ENCODE results near the gene ARFGAP1. TPM values are rescaled to one million over a fixed set of nuclear protein-coding genes. Genes with fewer than 3 reads are reported as not detected.

ARFGAP1 gene
- total RNA-seq, 1 donor from 2014 or later: 96.3 TPM

DNA sequence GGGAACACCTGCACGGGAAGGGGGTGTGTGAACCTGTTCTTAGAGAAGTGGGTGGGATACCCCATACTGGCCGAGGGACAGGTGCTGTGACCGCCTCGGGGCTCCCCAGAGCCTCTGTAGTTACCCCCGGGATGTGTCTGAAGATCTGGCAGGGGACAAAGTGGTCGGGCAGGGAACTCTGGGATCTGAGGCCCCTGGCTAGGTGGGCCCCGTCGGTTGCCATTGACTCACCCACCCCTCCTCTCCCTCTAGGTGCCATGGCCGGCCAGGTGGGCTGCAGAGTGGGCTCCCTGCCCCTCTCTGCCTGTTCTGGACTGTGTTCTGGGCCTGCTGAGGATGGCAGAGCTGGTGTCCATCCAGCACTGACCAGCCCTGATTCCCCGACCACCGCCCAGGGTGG lies 32.6 kb upstream of the ARFGAP1 start:
- no peak for DNase-seq (ENCODE audit: low read depth)

DNA sequence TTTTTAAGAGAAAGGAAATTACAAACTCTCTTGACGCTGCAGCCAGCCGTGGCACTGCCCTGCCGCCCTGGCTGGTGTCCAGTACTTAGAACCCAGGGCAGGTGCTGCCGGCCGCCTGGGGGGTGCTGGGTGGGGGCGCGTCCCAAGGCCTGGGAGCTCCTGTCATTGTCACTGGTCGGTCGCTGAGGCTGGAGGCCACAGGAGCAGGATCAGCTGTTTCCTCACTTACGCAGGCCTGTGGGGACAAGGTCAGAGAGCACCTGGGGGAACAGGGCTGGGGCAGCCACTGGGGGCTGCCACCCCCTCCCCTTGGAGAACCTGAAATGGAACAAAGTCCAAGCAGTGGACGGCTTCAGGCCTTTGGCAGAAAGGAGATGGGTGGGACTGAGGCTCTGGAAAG lies 31.3 kb upstream of the ARFGAP1 start:
- no peak for DNase-seq (ENCODE audit: low read depth)

DNA sequence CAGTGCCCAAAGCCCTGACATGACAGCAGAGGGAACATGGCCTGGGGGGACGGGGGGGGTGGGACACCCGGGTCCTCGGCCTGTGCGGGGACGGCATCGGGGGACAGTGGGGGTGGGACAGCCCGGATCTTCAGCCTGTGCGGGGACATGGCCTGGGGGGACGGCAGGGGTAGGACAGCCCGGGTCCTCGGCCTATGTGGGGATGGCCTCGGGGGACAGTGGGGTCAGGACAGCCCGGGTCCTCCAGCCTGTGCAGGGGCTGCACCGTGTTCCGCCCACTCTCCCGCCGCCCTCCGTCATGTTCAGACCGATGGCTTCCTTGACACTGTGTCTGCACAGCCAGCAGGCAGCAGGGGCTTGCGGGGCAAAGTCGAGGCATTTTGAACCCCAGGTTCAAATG lies 29.9 kb upstream of the ARFGAP1 start:
- no peak for DNase-seq (ENCODE audit: low read depth)

DNA sequence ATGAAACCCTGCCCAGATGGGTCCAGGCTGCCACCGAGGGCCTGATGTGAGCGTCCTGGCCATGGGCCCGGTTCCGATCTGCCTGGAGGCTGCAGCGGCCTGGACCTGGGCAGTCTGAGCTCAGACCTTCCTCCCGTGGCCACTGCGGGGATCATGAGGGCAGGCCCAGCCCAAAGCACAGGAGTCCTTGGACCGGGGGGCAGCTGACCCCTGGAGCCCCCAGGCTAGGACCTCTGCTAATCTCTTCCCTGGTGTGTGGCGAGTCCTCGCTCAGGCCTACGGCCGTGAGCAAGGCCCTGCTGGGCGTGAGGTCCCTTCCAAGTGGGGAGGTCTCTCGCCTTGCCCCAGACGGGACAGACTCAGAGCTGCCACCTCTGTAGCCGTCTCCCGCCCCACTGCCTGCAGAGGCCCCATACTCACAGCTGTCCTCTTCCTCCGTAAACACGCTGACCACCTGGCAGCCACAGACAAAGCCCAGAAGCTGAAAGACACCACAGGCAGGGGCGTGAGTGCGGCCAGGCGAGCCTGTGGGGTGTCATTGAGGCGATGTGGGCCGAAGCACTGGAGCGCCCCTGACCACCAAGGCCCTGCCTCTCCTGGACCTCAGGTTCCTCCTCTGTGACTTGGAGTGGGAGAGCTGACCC lies 28.9 kb upstream of the ARFGAP1 start:
- DNase-seq (ENCODE audit: low read depth): peak; percentile 68

DNA sequence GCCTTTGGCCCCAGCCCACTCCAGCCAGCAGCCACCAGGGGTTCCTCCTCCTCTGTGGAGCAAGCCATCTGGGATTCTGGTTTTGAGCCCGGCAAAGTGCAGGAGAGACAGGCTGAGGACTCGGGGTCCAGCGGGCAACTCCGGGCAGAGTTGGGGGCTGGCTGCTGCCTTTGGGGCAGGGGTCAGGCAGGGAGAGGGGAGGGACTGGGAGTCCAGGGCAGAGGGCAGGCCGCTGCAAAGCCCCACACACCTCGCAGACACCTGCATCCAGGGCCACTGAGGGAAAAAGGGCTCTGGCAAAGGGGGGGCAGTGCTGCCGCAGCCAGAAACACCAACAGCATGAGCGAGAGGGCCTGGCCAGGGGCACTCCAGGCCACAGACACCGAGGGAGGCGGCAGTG lies 28.1 kb upstream of the ARFGAP1 start:
- DNase-seq (ENCODE audit: low read depth): no peak

DNA sequence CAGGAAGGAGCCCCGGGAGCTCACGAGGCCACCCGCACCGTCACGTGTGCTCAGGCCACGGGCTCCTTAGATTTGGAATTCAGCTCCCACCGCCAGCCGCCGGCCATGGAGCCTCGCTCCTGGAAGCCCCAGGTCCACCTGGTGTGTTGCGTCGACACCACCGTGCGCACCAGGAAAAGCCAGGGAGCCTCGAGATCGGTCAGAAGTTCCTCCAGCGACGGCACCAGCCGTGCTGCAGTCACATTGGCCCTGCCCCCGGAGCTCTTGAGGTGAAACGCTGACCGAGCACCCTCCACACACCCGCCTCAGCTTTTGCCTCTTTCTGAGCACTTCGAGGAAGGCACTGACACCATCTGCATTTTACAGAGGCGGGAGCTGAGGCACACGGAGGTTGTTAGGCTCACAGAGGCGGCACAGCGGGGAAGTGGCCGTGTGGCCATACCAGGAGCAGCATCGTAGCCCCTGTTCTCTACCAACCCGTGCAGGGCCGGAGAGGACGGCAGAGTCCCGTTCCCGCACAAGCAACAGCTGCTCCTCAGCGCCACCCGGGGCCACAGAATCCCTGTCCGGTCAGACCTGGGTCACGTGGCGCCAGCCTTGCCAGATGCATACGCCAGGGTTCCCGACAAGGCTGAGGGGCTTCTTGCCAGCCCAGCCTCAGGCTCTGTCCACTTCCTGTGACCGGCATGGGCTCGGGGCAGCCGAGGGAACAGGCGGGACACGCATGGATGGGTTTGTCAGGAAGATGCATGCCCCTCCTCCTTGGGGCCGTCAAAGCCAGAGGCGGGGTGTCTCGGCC lies 25.9 kb upstream of the ARFGAP1 start:
- DNase-seq (ENCODE audit: low read depth): no peak

- no peak for DNase-seq (ENCODE audit: low read depth)
These were observed 24.9 kb upstream of the ARFGAP1 start for GRCh38 chr20:63247671-63248228.

DNA sequence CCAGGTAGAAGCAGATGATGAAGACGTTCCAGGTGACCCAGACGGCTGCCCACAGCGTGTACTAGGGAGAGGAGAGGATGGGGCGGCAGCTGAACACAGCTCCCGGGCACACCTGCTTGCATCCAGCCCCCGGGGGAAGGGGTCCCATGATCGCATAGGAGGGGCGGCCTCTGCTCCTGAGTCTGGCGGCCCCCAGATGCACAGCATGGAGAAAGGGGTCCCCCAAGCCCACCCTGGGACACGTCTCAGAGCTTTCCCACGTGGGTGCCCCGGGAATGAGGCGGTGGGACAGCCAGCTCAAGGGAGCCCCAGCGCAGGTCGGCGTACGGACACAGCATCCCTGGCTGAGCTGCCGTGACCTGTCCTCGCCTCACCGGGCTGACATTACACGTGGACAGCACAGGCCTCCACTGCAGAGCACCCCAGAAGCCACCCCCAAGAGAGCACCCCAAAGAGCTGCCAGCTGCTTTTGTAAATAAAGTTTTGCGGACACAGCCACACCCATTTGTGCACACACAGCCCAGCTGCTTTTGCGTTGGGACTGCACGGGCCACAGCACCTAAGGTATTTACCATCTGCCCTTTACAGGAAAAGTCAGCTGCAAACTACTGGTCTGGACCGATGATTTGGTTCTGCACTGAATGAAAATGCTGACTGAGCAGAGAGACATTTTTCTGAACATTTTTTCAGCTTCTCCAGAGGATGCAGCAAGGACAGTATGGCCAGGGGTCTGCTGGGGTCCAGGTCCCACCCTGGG lies 23.6 kb upstream of the ARFGAP1 start:
- DNase-seq (ENCODE audit: low read depth): no peak

DNA sequence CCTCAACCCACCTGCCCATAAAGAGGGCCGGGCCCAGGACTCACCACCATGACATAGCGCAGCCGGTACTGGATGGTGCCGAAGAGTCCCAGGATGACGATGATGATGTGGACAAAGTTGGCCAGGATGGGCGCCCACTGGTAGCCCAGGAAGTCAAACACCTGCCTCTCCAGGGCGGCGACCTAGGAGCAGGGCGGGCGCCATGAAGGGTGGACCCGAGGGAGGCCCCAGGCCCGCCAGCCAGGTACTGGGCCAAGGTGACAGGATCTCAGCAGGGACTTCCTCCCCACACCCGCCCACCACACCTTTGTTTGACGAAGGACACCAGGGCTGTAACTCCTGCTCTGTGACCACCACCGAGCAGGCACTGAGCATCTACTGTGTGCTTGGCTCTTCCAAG lies 22.7 kb upstream of the ARFGAP1 start:
- no peak for DNase-seq (ENCODE audit: low read depth)

DNA sequence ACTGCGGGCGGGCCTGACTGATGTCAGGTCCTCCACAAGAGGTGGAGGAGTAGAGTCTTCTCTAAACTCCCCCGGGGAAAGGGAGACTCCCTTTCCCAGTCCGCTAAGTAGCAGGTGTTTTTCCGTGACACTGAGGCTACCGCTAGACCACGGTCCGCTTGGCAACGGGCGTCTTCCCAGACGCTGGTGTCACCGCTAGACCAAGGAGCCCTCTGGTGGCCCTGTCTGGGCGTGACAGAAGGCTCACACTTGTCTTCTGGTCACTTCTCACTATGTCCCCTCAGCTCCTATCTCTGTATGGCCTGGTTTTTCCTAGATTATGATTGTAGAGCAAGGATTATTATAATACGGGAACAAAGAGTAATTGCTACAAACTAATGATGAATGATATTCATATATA lies 21.3 kb upstream of the ARFGAP1 start:
- peak; percentile 63 for DNase-seq (ENCODE audit: low read depth)

GRCh38 chr20:63252284-63252711 lies 20.3 kb upstream of the ARFGAP1 start:
- DNase-seq (ENCODE audit: low read depth): peak; percentile 36

- no peak for DNase-seq (ENCODE audit: low read depth)
These were observed 19.6 kb upstream of the ARFGAP1 start for GRCh38 chr20:63253065-63253437.

DNA sequence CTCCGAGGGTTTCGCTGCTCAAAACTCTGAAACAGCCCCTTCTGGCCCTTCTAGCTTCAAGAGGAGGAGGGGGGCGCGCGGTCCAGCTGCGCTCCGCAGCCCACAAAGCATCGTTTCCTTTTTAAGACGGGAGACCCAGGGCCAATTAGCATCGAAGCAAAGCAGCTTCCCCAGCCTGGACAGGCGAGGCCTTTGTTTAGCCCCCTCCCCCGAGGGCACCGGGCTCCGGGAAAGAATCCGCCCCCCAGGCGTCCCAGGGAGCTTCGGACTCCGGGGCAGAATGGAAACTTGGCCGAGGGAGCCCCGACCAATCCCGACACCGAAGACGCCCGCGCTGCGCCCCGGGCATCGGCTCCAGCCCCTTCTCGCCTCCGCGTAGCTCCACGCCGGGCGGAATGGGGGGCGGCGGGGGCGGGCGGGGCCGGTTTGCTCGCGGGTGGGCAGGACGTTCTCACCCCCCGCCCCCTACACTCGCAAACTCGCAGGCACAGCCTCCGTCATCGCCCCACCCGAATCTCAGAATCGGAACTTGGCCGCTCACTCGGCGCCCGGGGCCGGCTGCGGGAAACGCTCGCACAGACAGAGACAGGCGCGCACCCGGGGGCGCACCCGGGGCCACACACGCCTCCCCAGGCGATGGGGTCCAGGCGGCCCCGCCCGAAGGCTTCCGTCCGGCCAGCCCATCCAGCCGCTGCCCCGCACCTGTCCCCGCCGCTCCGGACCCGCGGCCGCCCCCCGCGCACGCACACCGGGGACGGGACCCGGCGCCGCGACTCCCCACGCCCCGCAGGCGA lies 19.0 kb upstream of the ARFGAP1 start:
- no peak for DNase-seq (ENCODE audit: low read depth)

- DNase-seq (ENCODE audit: low read depth): no peak
These were observed 18.4 kb upstream of the ARFGAP1 start, which contains the start of gene NKAIN4 for GRCh38 chr20:63254232-63254605. NKAIN4 (minus strand) TSS chr20:63254463; CDS start chr20:63254450, 13 bp downstream.

DNA sequence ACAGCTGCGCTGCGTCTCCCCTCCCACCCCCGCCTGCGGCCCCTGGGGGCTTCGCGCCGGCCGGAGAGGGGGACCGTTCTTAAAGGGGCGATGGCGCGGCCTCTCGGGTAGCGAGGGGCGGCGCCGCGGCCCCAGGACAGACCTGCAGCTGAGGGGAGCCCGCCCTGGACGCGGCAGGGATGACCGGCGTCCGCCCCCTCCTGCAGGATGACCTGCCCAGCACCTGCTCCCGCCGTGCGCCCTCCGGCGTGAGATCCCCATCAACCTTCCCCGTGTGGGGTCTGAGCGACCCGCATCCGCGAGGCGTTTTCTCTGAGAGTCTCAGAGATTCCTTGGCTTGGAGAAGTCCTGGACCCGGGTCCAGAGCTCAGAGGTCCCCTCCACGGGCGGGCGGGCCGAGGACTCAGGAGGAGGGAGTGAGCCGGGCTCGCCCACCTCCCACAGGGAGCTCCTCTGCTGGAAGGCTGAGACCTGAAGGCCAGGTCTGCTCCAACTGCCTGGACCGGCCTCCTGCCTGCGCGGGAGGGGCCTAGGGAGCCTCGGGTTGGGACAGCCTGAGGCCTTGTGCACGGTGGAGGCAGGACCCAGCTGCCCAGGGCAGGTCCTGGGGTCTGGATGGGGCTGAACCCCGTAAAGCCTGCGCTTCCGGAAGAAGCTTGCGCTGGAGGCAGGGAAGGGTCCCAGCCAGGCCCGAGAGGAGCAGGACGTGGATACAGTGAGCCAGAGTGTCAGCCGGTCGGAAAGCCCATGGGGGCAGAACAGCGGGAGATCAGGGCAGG lies 17.8 kb upstream of the ARFGAP1 start:
- DNase-seq (ENCODE audit: low read depth): no peak

DNA sequence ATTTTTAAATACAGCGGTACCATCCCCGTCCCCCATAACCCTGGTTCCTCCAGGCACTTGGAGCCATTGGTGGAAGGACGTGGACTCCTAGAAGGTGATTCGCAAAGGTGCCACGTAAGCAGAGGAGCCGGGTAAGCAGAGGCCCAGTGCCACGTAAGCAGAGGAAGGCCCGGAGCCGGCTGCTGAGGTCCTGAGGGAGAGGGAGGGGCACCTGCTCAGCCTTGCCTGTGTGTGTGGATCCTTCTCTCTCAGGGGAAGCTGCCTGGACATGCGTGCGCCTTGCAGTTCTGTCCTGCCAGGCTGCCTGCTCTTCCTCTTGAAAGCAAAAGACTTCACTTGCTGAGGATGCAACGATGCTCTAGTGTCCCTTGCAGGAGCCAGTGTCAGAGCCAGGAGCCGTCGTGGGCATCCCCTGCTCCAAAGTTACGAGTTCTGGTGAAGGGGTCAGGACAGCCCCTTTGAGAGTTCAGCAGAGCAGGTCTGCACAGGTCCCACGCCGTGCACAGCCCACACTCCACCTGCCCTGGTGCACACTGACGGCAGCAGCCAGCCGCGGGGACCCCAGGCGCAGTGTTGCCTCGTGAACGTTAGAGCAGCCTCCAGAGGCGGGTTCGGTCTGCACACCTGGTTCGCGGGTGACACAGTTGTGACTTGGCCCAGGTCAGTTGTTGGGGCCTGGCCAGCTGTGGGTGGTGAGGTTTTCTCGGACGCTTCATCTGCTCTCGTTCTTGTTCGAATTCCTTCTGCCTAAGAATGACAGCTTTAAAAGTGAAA lies 16.5 kb upstream of the ARFGAP1 start:
- DNase-seq (ENCODE audit: low read depth): no peak

- DNase-seq (ENCODE audit: low read depth): no peak
These were observed 15.7 kb upstream of the ARFGAP1 start for GRCh38 chr20:63256954-63257353.

GRCh38 chr20:63257629-63258028 lies 15.0 kb upstream of the ARFGAP1 start:
- no peak for DNase-seq (ENCODE audit: low read depth)

DNA sequence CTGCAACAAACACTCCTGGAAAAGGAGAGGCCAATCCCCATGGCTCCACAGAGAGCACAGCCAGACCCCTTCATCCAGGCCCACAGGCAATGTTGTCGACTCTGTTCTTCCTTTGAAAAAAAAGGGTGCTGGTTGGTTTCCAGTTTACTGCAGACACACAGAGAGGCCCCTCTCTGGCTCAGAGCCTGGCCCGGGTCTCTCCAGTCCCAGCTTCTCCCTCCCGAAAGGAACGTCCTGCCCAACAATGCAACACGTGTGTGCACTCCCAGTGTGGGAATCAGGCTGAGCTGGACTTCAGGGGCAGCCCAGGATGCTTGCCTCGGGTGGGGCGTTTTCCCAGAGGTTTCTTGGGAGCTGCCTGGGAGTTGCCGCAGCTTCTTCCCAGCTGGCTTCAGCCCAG lies 13.8 kb upstream of the ARFGAP1 start:
- no peak for DNase-seq (ENCODE audit: low read depth)
